HEK293 (cell line): Measurements from ENCODE around the gene MKLN1.

ENCODE experiments used
- CTCF ChIP-seq: fragments of 450-650 bp; formaldehyde crosslinking; IDR thresholded peaks from 2 replicates; pipeline ENCODE4 v1.5.1; 2016; ENCODE audit warnings: missing biosample characterization, missing genetic modification characterization
- RBAK ChIP-seq: fragments of 450-650 bp; formaldehyde crosslinking; IDR thresholded peaks from 2 replicates; pipeline ENCODE4 v1.5.1; 2016; ENCODE audit warnings: missing biosample characterization, missing genetic modification characterization
- REPIN1 ChIP-seq: fragments of 450-650 bp; formaldehyde crosslinking; IDR thresholded peaks from 2 replicates; pipeline ENCODE4 v1.5.1; 2017; ENCODE audit warnings: missing biosample characterization, missing genetic modification characterization, low read depth
- ZNF184 ChIP-seq: fragments of 450-650 bp; IDR thresholded peaks from 2 replicates; pipeline ENCODE4 v1.5.1; 2018; ENCODE audit warnings: missing biosample characterization, mild to moderate bottlenecking, missing genetic modification characterization
- ZNF248 ChIP-seq: fragments of 450-650 bp; formaldehyde crosslinking; IDR thresholded peaks from 2 replicates; pipeline ENCODE4 v1.5.1; 2017; ENCODE audit warnings: missing biosample characterization, missing genetic modification characterization
- ZNF274 ChIP-seq, 2 experiments: fragments of 200-500 bp in 1 of 2; fragments of 450-650 bp in 1 of 2; sonication (Bioruptor generic) in 1 of 2; formaldehyde crosslinking in 1 of 2; IDR thresholded peaks; 2 replicates each; pipeline versions ENCODE4 v1.5.1 to v1.6.1; 2014 to 2016; ENCODE audit warnings: borderline replicate concordance in 1 of 2, inconsistent platforms in 1 of 2, low read length in 1 of 2, missing biosample characterization in 1 of 2, missing genetic modification characterization in 1 of 2
- ZNF596 ChIP-seq: fragments of 450-650 bp; IDR thresholded peaks from 2 replicates; pipeline ENCODE4 v1.5.0; 2018; ENCODE audit warnings: missing biosample characterization, mild to moderate bottlenecking, missing genetic modification characterization, moderate library complexity

DNA sequence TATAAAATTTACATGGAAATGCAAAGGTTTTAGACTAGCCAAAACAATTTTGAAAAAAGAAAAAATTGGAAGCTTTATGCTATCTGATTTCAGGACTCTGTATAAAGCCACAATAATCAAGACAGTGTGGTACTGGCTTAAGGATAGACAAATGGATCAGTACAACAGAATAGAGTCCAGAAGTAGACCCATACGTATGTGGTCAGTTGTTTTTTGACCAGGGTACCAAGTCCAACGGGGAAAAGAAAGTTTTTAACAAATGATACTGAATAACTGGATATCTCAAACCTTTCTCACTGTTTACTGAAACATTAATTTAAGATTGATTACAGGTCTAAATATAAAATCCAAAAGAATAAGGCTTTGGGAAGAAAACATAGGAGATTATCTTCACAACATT is 149.1 kb downstream of the MKLN1 start:
- no peak for TF ChIP-seq ZNF274 (IDR thresholded peaks at IDR 0.05; ENCODE audit: low read length)
- no peak for TF ChIP-seq ZNF274 (tag by site-specific recombination; IDR thresholded peaks at IDR 0.05; ENCODE audit: borderline replicate concordance)
- no peak for TF ChIP-seq ZNF596 (tag by site-specific recombination)
- no peak for TF ChIP-seq ZNF248 (tag by site-specific recombination)
- TF ChIP-seq REPIN1 (tag by site-specific recombination) = no peak
- TF ChIP-seq ZNF184 (tag by site-specific recombination) = no peak
- no peak for TF ChIP-seq RBAK (tag by site-specific recombination)
- TF ChIP-seq CTCF (tag by site-specific recombination) = no peak
